RWPE1 (cell line): Measurements from ENCODE around the gene DMXL1.

Experiments used
- CTCF ChIA-PET: fragments of 350-600 bp; sonication (Branson Sonifier 250); formaldehyde crosslinking; extraction: SDS; loops from one replicate; lab custom pipeline; 2021; lab: Yijun Ruan, JAX
- POLR2A ChIA-PET: fragments of 400-600 bp; formaldehyde crosslinking; extraction: SDS; loops from one replicate; lab custom pipeline; 2020; ENCODE audit warnings: antibody characterized with exemption; ENCODE audit not compliant: low non-redundant PET; lab: Yijun Ruan, JAX
- DNase-seq: peaks from one replicate; pipeline ENCODE4 v3.0.0; 2012; ENCODE audit warnings: low spot score
- H3K27ac ChIP-seq: fragments of 450-650 bp; 2 replicates; pipeline ENCODE4 v1.5.1; 2017
- TF ChIP-seq, protein P1 (sequence below): fragments of 450-650 bp; conservative IDR thresholded peaks from 2 replicates; pipeline ENCODE4 v1.5.1; 2017; ENCODE audit warnings: low read depth, mild to moderate bottlenecking

Gene DMXL1

GRCh38 chr5:119070828-119071560 lies at the start of gene DMXL1:
Gene DMXL1 (plus strand): TSS chr5:119071087. CDS start chr5:119071570, 483 bp downstream.
- TF ChIP-seq, protein P1, sequence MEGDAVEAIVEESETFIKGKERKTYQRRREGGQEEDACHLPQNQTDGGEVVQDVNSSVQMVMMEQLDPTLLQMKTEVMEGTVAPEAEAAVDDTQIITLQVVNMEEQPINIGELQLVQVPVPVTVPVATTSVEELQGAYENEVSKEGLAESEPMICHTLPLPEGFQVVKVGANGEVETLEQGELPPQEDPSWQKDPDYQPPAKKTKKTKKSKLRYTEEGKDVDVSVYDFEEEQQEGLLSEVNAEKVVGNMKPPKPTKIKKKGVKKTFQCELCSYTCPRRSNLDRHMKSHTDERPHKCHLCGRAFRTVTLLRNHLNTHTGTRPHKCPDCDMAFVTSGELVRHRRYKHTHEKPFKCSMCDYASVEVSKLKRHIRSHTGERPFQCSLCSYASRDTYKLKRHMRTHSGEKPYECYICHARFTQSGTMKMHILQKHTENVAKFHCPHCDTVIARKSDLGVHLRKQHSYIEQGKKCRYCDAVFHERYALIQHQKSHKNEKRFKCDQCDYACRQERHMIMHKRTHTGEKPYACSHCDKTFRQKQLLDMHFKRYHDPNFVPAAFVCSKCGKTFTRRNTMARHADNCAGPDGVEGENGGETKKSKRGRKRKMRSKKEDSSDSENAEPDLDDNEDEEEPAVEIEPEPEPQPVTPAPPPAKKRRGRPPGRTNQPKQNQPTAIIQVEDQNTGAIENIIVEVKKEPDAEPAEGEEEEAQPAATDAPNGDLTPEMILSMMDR, result no peak
- ChIA-PET POLR2A (interaction anchor here (0.5 to 1.3 kb wide), 4 partner anchors 28 to 628 kb away, joined by 3 to 4 read pairs (median 4); no protein-coding TSS in a partner anchor), CTCF (interaction anchor here (0.6 to 1.8 kb wide), 5 partner anchors 49 to 341 kb away, joined by 3 to 6 read pairs (median 4); no protein-coding TSS in a partner anchor)
- DNase-seq, result peak; percentile 98
- H3K27ac ChIP-seq, result peak within 1 kb of the TSS; percentile 91

DNA sequence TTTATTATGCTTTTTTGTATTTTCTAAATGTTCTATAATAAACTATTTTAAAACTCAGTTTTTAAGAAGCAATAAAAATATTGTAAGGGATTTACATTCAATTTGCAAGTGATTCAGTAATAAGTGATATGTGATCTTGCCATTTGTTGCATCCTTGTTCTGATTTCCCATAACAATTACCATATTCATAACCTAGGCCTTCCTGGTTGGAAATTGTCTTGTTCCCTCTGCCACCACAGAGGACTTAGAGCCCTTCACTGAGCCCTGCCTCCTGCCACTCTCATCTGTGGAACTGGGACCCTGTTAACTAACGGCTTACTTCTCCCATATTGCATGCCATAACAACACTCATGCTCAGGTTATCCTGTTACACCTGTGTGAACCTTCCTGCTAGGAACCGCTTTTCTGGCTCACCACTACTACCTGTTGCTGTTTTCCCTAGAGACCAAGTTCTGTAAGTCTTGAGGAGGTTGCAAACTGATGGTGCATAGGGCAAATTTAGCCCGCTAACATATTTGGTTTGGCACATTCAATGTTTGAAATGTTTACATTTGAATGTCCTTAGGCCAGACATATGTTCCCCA lies 49.6 kb upstream of the DMXL1 start:
- CTCF ChIA-PET, result interaction anchor here (0.6 to 1.7 kb wide), 9 partner anchors 48 to 991 kb away, joined by 3 to 19 read pairs (median 4); no protein-coding TSS in a partner anchor
- TF ChIP-seq, protein P1, result no peak
- no peak overlapping the region for H3K27ac ChIP-seq
- POLR2A ChIA-PET, result no interaction called here
- DNase-seq, result no peak

- POLR2A ChIA-PET, result no interaction called here
- CTCF ChIA-PET, result interaction anchor here (0.6 to 1.7 kb wide), 10 partner anchors 47 to 990 kb away, joined by 3 to 19 read pairs (median 4); no protein-coding TSS in a partner anchor
- no peak overlapping the region for H3K27ac ChIP-seq
- DNase-seq, result peak; percentile 57
- TF ChIP-seq, protein P1, result peak; percentile 68
Observed at GRCh38 chr5:119022017-119022745, 48.7 kb upstream of the DMXL1 start.

DNA sequence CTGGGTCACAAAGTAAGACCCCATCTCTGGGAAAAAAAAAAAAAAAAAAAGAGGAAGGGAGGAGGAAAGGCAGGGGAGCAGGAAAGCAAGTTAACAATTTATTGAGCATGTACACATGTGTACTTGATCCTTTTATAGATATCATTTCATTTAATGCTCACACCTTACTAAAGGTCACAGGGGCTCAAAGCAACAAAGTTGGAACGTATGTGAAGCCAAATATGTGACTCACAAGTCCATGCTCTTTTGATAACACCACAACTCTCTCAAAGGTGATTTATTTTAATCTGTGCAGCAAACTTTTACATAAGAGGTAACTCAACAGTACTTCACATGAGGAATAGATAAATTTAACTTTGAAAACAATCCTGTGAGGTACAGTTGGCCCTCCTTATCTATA lies 48.1 kb upstream of the DMXL1 start:
- no peak overlapping the region for H3K27ac ChIP-seq
- TF ChIP-seq, protein P1, result no peak
- CTCF ChIA-PET, result interaction anchor here (1.7 kb wide), 2 partner anchors 312 to 389 kb away, joined by 9 to 19 read pairs; no protein-coding TSS in a partner anchor
- DNase-seq, result no peak
- POLR2A ChIA-PET, result no interaction called here

- DNase-seq, result no peak
- no peak overlapping the region for H3K27ac ChIP-seq
- TF ChIP-seq, protein P1, result no peak
- ChIA-PET POLR2A (no interaction called here), CTCF (no interaction called here)
Observed at GRCh38 chr5:119028575-119028974, 42.3 kb upstream of the DMXL1 start.
